Central memory CD4-positive, alpha-beta T cell (primary cell): Measurements from ENCODE around the gene FADS6.
A peak's percentile ranks its signal among the peaks of the same experiment; 100 is the strongest.

Source experiments
- DNase-seq: peaks from one replicate; pipeline ENCODE4 v3.0.0; 2022
- total RNA-seq, 3 experiments: gene quantifications; one replicate each; lab custom pipeline; 2026; lab: John Stamatoyannopoulos, UW

FADS6 gene, protein sequence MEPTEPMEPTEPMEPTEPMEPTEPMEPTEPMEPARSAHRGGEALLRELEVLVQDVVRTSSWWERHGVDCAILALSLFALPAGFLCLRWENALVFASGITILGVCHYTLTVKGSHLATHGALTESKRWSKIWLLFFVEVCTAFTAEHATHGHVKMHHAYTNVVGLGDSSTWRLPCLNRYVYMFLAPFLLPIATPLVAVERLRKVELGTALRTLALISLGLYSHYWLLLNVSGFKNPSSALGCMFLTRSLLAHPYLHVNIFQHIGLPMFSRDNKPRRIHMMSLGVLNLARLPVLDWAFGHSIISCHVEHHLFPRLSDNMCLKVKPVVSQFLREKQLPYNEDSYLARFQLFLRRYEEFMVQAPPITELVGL
- total RNA-seq, result 0 reads per million in 3 experiments

DNA sequence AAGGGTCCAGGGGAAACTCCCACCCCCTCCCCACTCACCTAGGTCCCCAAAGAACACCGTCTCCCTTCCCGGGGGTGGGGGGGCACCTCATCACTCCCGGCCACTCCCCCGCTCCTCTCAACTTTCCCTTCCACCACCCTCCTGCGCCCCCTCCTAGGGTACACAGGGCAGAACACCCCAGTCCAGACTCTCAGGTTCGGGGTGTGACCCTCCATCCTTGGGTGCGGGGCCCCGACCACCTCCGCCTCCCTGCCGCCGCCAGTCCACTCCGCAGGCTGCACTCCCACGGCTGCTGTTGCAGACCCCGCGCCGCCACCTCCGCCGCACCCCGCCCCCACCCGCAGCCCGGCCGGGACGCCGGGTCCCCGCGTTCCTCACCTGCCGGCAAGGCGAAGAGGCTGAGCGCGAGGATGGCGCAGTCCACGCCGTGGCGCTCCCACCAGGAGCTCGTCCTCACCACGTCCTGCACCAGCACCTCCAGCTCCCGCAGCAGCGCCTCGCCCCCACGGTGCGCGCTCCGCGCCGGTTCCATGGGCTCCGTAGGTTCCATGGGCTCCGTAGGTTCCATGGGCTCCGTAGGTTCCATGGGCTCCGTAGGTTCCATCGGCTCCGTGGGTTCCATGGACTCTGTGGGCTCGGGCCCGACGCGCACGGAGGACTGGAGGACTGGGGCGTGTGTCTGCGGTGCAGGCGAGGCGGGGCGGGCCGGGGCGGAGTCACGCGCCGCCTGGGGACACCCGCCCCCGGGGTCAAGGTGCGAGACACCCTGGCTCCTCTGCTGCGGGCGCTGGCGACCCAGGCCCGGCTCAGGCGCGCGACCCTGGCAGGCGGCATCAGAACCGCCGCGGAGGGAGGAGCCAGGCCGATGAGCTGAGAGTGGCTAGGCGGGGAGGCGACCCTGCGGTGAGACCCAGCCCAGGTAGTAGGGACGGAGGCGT lies at the start of gene FADS6:
Gene FADS6, minus strand, starts transcription at position 660 of the 938 bp plus-strand sequence. Its CDS starts 38 bp downstream, at position 622.
- DNase-seq, result no peak

DNA sequence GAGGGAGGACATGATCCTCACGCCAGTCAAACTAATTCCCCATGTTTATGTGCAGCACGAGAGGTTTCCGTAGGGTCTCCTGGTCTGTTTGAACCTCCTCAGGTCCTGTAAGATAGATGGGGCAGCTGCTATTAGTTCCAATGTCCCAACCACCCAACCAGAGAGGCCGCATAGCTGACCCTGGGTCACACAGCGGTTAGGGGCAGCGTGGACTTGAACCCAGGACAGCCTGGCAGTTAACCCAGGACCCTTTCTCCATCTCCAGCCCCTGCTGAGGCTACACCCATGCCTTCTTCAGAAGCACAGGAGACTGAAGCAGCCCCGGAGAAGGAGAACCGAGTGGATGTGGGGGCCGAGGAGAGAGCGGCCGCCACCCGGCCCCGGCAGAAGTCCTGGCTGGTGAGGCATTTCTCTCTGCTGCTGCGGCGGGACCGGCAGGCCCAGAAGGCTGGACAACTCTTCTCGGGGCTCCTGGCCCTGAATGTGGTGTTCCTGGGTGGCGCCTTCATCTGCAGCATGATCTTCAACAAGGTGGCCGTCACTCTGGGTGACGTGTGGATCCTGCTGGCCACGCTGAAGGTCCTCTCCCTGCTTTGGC lies 47.8 kb upstream of the FADS6 start:
- no peak for DNase-seq

DNA sequence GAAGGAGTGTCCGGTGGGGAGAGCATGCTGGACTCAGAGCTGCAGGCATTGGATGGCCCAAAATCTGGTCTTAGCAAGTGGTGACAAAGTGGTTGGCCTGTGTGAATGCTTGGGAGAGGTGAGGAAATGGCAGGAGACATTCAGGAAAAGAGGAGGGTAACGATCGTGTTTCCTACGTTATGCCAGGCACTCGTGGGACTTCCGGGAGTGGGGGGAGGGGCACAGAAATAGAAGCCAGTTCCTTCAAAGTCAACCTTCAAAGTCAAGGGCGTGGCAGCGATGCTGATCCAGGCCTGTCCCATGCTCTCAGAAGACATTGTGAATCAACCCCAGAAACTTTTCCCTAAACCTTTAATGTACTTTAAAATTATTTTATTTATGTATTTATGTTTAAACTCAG lies 46.1 kb upstream of the FADS6 start:
- no peak for DNase-seq

DNA sequence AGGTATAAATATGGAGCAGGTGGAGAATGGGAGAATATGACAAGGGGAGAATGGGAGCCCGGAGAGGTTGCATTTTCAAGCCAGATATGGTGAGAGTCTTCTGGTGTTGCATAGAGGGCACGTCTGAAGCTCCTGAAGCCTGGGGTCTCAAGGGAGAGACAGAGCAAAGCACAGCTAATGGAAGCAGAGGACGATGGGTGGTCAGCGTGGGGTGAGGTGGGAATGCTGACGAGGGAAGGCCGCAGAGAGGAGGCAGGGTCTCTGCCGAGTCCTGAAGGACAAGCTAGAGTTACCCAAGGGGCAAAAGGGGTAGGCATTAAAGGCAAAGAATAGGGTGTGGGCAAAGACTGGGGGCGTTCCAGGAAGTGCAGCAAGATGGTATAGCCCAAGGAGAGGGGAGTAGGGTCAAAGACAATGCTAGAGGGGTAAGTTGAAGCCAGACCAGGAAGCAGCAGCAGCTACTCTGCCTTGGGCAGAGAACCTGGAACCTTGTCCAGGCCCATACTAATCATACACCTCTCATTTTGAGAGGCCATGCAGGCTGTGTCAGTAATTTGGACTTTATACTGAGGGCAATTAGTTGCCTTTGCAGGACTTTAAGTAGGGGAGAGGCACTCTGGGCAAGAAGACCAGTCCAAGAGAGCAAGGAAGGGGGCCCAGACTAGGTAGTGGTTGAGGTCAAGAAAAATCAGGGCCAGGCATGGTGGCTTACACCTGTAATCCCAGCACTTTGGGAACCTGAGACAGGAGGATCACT lies 44.9 kb upstream of the FADS6 start:
- no peak for DNase-seq

DNA sequence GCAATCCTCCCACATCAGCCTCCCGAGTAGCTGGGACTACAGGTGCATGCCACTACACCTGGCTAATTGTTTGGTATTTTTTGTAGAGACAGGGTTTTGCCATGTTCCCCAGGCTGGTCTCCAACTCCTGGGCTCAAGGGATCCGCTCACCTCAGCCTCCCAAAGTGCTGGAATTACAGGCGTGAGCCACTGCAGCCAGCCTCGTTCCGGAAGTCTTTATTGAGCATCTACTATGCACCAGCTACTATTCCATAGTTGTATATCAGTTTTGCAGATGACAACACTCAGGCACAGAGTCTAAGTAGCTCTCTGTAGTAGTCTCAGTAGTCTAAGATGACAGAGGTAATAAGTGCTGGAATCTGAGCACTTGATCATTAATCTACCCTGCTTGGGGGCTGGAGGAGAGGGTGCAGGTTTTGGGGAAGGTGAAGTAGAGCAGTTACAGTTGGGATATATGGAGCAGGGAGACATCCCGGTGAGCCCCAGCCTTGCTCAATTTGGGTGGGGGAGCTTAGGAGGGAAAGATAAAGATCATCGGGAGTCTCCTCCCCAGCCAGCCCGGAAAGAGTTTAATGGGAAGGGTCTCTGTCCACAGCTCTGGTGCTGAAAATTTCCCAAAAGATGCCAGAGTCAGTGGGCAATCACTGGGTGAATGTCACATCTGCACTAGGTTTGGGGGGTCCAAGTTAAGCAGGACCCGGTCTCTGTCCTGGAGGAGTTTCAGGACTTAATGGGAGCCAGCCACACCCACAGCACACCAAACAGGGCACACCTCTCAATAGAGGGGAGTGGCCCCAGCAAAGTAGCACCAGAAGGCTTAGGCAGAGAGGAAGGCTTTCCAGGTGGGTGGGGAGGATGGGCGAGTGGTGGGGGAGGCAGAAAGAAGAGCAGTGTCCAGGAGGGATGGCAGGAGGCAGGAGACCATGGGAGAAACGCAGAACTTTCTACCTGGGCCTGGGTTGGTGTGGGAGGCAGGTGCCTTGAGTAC lies 43.9 kb upstream of the FADS6 start:
- DNase-seq, result no peak

DNA sequence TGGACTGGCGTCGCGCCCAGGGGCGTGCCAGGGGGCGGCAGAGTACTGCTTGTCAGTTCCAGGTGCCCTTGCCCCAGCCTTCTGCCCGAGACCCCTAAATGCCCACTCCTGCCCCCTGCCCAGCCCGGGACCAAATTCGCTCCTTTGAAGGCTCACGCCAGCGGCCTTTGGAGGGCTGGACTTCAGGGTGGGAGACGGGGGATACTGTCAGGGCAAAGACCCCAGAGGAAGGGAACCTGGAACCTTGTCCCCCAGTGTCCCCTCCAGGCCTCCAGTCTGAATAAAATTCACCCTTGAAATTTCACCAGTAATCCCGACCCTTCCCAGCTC lies 43.0 kb upstream of the FADS6 start:
- DNase-seq, result no peak

DNA sequence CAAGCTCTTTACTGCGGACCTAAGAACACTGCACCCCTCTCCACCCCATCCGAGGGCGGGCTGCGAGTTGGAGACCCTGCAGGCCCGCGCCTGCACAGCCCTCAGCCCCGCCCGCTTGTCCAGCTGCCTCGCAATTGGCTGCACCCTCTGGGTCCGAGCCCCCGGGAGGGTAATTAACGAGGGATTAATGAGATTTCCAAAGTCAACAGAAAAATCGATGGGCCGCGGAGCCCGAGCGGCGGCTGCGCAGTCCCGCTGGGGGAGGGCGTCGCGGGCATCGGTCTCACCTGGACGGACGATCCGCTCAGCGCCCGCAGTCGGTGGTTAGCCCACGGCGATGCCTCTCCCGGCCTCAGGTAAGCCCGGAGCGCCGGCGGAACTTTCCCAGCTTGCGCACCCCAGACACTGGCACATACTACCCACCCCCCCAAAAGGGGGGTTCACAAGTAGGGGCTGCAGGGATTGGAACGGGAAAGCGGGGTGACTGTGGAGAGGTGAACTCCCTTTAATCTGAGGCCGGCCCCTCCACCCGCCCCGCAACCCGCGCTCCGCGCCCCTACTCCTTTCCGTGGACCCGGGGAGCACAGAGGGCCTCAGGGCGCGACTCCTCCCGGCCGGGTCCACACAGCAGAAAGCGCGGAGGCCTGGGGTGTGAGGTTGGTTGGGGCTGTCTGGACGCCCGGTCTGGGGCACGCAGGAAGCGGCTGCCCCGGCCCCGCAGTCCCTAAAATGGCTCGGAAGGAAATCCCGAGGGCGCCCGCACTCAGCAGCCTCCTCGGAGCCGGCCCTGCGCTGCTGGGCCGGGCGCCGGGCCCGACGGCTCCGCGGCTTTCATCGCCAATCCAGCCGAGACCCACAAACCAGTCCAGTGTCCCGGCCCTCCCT lies 42.4 kb upstream of the FADS6 start, which contains the start of gene OTOP3:
Gene OTOP3, plus strand, starts transcription at position 314 of the 885 bp plus-strand sequence. Its CDS starts 24 bp downstream, at position 338.
- DNase-seq, result no peak

DNA sequence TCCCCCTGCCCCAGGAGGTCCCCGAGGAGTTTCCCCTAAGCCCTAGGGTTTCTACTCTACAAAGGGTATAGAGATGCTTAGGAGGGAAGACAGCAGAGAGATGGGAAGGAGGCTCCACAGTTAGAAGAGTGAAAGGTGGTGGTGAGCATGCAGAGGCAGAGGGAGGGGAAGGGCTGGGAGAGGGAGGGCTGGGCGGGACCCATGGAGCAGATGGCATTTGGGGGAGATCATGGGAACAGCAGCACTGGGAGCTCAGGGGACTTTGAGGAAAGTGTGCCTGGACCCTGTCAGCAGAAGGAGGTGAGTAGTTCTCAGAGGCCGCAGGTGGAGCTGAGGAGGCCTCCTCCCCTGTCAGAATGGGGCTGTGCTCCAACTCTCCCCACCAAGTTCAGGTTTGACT lies 41.6 kb upstream of the FADS6 start:
- no peak for DNase-seq

DNA sequence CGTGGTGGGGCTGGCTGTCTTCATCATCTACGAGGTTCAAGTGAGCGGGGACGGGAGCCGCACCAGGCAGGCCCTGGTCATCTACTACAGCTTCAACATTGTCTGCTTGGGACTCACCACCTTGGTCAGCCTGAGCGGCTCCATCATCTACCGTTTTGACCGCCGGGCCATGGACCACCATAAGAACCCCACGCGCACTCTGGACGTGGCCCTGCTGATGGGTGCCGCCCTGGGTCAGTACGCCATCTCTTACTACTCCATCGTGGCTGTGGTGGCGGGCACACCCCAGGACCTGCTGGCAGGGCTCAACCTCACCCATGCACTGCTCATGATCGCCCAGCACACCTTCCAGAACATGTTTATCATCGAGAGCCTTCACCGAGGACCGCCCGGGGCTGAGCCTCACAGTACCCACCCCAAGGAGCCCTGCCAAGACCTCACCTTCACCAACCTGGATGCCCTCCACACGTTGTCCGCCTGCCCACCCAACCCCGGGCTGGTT lies 37.2 kb upstream of the FADS6 start:
- DNase-seq, result no peak

DNA sequence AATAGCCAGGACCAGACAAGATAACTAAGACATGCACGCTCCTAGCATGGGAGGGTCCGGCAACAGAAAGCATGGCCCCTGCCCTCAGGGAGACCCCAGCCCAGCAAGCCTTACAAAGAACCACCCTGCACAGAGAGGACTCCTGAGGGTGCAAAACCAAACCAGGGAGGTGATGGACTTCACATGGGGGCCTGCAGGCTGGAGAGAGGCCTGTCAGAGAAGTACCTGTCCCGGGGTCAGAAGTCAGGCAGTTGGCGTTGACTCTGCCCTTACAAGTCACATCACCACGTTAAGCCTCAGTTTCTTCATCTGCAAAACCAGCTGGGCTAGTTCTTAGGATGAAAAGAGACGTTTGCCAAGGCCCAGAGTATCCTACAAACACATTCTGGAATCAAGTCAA lies 35.4 kb upstream of the FADS6 start:
- no peak for DNase-seq

DNA sequence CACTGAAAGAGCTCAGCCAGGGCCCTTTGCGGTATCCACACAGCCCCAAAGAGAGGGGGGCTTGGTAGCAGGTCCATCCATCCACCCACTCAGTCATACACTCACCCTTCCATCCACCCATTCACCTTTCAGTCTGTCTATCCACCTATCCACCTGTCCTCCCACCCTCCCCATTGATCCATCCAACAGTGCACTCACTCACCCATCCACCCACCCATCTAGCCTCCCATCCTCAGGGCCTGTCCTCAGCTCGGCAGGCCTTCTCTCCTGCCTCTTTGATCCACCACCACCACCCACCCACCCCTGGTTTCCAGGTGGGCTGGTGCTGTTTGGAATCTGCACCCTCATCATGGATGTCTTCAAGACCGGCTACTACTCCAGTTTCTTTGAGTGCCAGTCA lies 31.8 kb upstream of the FADS6 start:
- DNase-seq, result no peak

DNA sequence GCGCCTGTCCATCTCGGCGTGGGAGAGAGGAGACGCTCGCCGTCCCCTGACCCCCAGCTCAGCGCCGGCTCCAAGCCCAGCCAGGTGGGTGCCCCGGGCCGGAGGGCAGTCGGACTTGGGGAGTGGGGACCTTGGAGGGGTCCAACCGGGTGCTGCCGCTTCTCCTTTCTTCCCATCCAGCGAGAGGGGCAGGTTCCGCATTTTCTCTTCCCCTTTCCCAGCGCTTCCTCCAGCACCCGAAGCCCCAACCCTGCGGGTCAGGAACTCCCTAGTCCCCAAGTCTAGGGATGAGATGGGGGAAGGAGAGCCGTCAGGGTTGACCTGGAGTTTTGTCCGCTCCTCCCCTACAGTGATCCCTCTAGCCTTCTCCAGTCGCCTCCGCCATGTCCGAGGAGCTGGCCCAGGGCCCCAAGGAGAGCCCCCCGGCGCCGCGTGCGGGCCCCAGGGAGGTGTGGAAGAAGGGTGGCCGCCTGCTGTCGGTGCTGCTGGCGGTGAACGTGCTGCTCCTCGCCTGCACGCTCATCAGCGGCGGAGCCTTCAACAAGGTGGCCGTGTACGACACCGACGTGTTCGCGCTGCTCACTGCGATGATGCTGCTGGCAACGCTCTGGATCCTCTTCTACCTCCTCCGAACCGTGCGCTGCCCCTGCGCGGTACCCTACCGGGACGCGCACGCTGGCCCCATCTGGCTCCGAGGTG lies 31.0 kb upstream of the FADS6 start, which contains the start of gene OTOP2:
Gene OTOP2, plus strand, starts transcription at position 24 of the 699 bp plus-strand sequence. Its CDS starts 360 bp downstream, at position 384.
- no peak for DNase-seq

DNA sequence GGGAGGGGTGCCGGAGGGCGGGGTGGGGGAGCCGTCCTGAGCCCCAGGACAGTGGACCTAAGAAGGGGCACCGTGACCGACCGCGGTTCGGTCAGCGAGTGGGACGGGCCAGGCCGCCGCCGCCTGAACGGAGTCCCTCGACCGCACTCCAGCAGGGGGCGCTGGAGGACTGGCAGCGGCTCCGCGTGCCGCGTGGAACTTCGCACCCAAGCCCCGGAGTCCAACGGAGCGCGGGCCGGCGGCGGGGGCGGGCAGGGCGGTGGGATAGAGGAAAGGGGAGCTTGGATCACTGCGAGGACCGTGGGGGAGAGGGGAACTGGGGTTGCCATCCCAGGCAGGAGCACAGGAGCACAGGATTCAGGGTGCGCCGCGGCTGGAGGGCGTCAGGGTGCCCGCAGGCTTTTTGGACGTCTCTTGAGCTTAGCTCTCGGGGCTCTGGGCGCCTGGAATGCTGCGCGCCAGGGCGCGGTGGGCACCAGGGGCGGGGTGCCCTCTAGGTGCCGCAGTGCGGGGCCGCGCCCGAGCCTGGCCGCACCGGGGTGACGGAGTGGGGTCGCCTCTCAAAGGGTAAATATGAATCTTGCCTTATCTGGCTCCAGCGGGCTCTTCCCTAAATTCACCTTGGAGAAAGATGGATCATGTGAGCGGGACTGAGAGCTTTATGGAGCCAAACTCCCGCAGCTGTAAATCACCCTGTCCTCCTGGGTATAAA lies 30.3 kb upstream of the FADS6 start:
- DNase-seq, result peak; percentile 60

DNA sequence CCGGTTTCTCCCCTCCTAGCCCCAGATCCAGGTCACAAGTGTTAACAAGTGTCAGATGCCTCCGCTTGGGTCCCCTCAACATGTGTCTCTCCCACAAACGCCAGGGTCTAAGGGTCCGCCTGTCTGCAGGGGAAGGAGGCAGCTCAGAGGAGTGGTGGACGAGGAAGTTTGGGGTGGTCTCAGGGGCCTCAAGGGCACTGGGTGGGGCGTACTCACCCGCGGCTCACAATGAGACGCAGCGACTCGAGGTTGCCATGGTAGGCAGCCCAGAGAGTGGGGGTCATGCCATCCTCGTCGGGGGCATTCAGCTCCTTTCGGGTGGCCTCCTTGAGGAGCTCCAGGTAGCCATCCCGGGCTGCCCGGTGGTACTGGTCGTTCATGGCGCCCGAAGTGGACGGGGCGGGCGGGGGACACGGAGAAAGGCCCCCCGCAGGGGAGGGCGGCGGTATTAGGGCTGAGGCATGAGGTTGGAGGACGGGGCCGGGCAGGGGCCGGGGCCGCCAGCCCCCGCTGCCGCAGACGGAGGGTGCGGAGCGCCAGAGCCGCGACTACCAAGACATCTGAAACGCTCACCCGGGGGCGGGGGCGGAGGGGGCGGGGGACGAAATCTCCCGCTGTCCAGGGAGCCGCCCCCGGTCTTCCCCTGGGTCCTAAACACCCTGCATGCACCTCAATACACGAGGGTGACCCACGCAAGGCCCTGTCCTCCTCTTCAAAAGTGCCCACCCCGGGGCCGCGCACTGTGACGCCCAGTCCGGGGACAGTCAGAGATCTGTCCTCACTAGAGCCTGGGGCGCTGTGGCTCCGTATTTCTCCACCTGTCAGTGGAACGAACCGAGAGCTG lies 29.5 kb upstream of the FADS6 start, which contains the start of gene USH1G:
Gene USH1G, minus strand, starts transcription at position 562 of the 844 bp plus-strand sequence. Its CDS starts 182 bp downstream, at position 380.
- no peak for DNase-seq

DNA sequence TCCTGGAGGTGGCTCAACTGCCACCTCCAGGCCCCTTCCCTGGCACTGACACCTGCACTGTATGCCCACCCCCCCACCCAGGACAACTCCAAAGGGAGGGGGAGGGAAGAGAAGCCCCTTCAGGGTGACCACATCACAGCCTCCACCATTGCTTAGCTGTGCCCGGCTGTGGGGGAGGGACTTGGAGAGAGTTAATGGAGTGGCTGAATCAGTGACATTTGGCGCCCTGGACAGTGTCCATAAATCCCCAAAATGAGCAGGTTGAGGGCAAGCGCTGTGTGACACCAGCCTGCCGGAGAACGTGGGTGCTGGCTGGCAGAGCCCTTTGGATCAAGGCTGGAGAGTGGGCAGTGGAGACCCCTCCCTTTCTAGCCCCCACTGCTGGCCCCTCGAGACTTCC lies 28.7 kb upstream of the FADS6 start:
- no peak for DNase-seq

DNA sequence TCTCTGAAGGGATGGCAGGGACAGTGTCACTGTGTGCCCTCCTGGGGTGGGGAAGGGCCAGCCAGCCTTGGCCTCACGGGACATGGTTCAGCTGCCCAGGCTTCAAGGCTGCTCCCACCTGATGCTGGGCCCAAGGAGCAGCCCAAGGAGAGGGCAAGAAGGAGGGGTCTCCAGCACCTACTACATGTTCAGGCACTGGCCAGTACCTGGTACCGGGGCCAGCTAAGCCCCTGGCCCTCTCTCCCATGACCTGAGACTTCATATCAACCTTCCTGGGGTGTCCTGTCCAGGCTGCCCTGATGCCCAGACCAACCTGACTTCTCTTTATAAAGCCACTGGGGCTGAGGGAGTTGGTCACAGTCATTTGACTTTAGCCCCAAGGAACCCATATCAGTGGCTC lies 28.3 kb upstream of the FADS6 start:
- no peak for DNase-seq

DNA sequence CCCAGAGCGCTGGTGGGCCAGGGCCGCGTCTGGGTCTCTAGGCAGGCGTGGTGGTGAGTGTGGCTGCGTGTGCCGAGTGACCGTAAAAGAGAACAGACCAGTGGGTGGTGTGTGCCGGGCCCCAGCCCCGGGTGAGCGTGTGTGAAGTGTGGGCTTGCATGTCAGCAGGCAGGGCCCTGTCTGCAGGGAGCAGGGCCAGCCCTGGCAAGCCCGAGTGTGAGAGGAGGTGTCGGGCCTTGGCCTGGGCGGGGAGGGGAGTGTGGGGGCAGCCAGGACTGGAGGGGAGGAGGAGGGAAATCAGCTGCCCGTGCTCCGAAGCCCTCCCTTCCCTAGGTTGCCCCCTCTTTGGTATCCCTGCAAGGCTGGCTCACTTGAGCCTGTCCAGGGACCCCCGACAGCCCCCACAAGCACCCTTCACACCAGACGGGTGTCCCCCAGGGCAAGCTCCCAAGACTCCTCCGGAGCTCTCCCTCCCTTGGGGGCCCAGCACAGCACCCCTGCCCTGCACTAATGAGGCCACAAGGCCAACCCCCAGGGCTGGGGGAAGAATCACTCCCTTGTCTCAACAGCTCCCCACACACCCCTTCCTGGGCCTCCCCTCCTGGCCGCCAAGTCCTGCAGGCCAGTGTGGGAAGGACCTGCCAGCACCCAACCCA lies 27.7 kb upstream of the FADS6 start:
- no peak for DNase-seq
